ENCODE data around the gene HGF.

DNA sequence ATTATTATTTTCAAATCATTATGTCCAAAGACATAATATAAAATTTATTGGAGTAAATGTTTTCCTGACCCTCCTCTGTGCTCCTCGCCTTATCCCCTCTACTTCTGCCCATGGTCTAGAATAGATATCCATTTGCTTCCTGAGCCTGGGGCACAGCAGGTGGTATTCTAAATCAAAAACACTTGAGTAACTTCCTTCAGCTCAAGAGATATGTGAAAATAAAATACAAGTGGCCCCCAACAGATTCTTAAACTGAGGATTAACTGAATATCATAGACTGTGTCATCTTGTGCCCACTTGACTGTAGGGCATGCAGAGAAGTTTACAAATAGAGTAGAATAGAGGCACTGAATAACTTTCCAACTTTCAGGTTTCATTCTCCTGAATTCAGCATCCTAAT lies 59.1 kb downstream of the HGF start:
- TF ChIP-seq, protein P1, sequence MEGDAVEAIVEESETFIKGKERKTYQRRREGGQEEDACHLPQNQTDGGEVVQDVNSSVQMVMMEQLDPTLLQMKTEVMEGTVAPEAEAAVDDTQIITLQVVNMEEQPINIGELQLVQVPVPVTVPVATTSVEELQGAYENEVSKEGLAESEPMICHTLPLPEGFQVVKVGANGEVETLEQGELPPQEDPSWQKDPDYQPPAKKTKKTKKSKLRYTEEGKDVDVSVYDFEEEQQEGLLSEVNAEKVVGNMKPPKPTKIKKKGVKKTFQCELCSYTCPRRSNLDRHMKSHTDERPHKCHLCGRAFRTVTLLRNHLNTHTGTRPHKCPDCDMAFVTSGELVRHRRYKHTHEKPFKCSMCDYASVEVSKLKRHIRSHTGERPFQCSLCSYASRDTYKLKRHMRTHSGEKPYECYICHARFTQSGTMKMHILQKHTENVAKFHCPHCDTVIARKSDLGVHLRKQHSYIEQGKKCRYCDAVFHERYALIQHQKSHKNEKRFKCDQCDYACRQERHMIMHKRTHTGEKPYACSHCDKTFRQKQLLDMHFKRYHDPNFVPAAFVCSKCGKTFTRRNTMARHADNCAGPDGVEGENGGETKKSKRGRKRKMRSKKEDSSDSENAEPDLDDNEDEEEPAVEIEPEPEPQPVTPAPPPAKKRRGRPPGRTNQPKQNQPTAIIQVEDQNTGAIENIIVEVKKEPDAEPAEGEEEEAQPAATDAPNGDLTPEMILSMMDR (IDR thresholded peaks at IDR 0.05), result no peak
- TF ChIP-seq EZH2 (IDR thresholded peaks at IDR 0.05) (no peak), EZH2phosphoT487 (IDR thresholded peaks at IDR 0.05) (no peak)

Data from neural progenitor cell (in vitro differentiated cells).